Endothelial cell of umbilical vein (primary cell): ENCODE measurements around the gene HTATSF1. TPM values are rescaled to one million over a fixed set of nuclear protein-coding genes. Genes with fewer than 3 reads are reported as not detected.

ENCODE experiments used
- BruUV-seq: library from RNA; stranded (reverse); fragments of 400-500 nt; replicated peaks from 2 replicates; lab custom pipeline; 2021; lab: Mats Ljungman, UMichigan
- CTCF ChIA-PET: fragments of 300-600, 350-600 bp; sonication (Branson Sonifier 250); formaldehyde crosslinking; loops from one replicate; lab custom pipeline; 2021; ENCODE audit warnings: antibody characterized with exemption, inconsistent platforms; lab: Charles Lee
- POLR2A ChIA-PET: fragments of 300-600, 350-600 bp; sonication (Branson Sonifier 250); formaldehyde crosslinking; loops from one replicate; lab custom pipeline; 2021; ENCODE audit warnings: antibody characterized with exemption, inconsistent platforms; lab: Charles Lee
- DNase-seq: peaks from one replicate; pipeline ENCODE4 v3.0.0-alpha.2; 2011; ENCODE audit warnings: low read depth, low spot score
- FAIRE-seq: peaks from 2 replicates; lab custom pipeline; 2011; peaks lifted over from hg19 to GRCh38; lab: Jason Lieb, UNC
- H2AFZ ChIP-seq: 2 replicates; pipeline ENCODE4 v1.6.0; 2012; ENCODE audit warnings: low read depth, low read length, control low read depth, inconsistent platforms
- H3K27ac ChIP-seq: 2 replicates; pipeline ENCODE4 v1.5.1; 2011; ENCODE audit warnings: low read depth, mild to moderate bottlenecking, control low read depth, low read length, moderate library complexity; ENCODE audit not compliant: insufficient read depth
- H3K27me3 ChIP-seq, 2 experiments: 2 replicates each; pipeline versions ENCODE4 v1.6.0 to v1.6.1; 2011; ENCODE audit warnings: low read length in 2 of 2, mixed read lengths in 1 of 2; ENCODE audit not compliant: control insufficient read depth in 2 of 2, insufficient read depth in 2 of 2
- H3K36me3 ChIP-seq, 2 experiments: 2 replicates in 1 of 2; 3 replicates in 1 of 2; pipeline ENCODE4 v1.5.1; 2011; ENCODE audit warnings: low read length in 2 of 2, mild to moderate bottlenecking in 1 of 2, moderate library complexity in 1 of 2; ENCODE audit not compliant: control insufficient read depth in 2 of 2, insufficient read depth in 2 of 2; ENCODE audit errors: extremely low read depth in 1 of 2
- H3K4me1 ChIP-seq: 3 replicates; pipeline ENCODE4 v1.5.1; 2011; ENCODE audit warnings: mild to moderate bottlenecking, low read length; ENCODE audit not compliant: control insufficient read depth, insufficient read depth; ENCODE audit errors: extremely low read depth
- H3K4me2 ChIP-seq: 2 replicates; pipeline ENCODE4 v1.6.1; 2011; ENCODE audit warnings: low read length, control low read depth, mixed read lengths; ENCODE audit not compliant: insufficient read depth
- H3K4me3 ChIP-seq, 3 experiments: fragments of 200-600 bp in 1 of 3; sonication (generic), shearing (Covaris generic) in 1 of 3; replicated peaks in 1 of 3; 2 replicates each; pipeline ENCODE4 v1.5.1; 2011 to 2016; ENCODE audit warnings: control low read depth in 3 of 3, low read length in 3 of 3, mild to moderate bottlenecking in 2 of 3, inconsistent platforms in 1 of 3, low read depth in 1 of 3, moderate library complexity in 1 of 3; ENCODE audit not compliant: insufficient read depth in 1 of 3
- H3K79me2 ChIP-seq: 2 replicates; pipeline ENCODE4 v1.6.0; 2012; ENCODE audit warnings: low read length, inconsistent platforms; ENCODE audit not compliant: control insufficient read depth, insufficient read depth
- H3K9ac ChIP-seq: replicated peaks from 2 replicates; pipeline ENCODE3; 2011; ENCODE audit warnings: low read length, control low read depth; ENCODE audit not compliant: insufficient read depth; ENCODE audit errors: extremely low read depth
- H3K9me1 ChIP-seq: replicated peaks from 3 replicates; pipeline ENCODE4 v1.6.0; 2011; ENCODE audit warnings: mild to moderate bottlenecking, low read length; ENCODE audit not compliant: control insufficient read depth, insufficient read depth; ENCODE audit errors: extremely low read depth
- H3K9me3 ChIP-seq: replicated peaks from 2 replicates; pipeline ENCODE4 v1.5.1; 2012; ENCODE audit warnings: low read length, inconsistent platforms; ENCODE audit not compliant: control insufficient read depth, insufficient read depth
- H4K20me1 ChIP-seq: replicated peaks from 2 replicates; pipeline ENCODE3; 2011; ENCODE audit warnings: mild to moderate bottlenecking, low read length; ENCODE audit not compliant: control insufficient read depth, insufficient read depth; ENCODE audit errors: extremely low read depth
- EZH2 ChIP-seq: IDR thresholded peaks from 2 replicates; pipeline ENCODE4 v1.6.1; 2012; ENCODE audit warnings: borderline replicate concordance, low read depth, mild to moderate bottlenecking, moderate library complexity, low read length, inconsistent platforms; ENCODE audit not compliant: severe bottlenecking
- FOS ChIP-seq: IDR thresholded peaks from 2 replicates; pipeline ENCODE4 v1.6.1; 2011; ENCODE audit warnings: mild to moderate bottlenecking, low read length, moderate library complexity, borderline replicate concordance; ENCODE audit not compliant: insufficient read depth
- GATA2 ChIP-seq: IDR thresholded peaks from 2 replicates; pipeline ENCODE4 v1.7.0; 2011; ENCODE audit warnings: low read depth, mild to moderate bottlenecking, moderate library complexity, mixed read lengths, low read length; ENCODE audit not compliant: insufficient read length, insufficient read depth
- JUN ChIP-seq: IDR thresholded peaks from 2 replicates; pipeline ENCODE4 v1.6.1; 2011; ENCODE audit warnings: borderline replicate concordance, low read depth; ENCODE audit not compliant: insufficient read length, insufficient read depth
- MYC ChIP-seq: IDR thresholded peaks from one replicate; pipeline ENCODE4 v1.6.1; 2011; ENCODE audit warnings: mild to moderate bottlenecking, low read depth, low read length
- POLR2A ChIP-seq: IDR thresholded peaks from 2 replicates; pipeline ENCODE4 v1.6.1; 2012; ENCODE audit warnings: low read depth, mild to moderate bottlenecking, control low read depth, low read length
- POLR2AphosphoS5 ChIP-seq: IDR thresholded peaks from 2 replicates; pipeline ENCODE4 v1.6.1; 2012; ENCODE audit warnings: low read depth, mild to moderate bottlenecking, control low read depth, low read length, moderate library complexity; ENCODE audit not compliant: insufficient read depth
- dilution Hi-C: fragments of 300-500 bp; cut with MboI; formaldehyde crosslinking; loops from one replicate; pipeline ENCODE4 v1.15.0; 2019; ENCODE audit warnings: low sequenced_read_pairs; ENCODE audit not compliant: extremely low pct_ligation_motif_present
- intact Hi-C: fragments of 100-400 bp; cut with micrococcal nuclease; formaldehyde crosslinking; loops from one replicate; pipeline ENCODE4 v1.10.0; 2022
- polyA plus RNA-seq, 4 experiments: library from polyadenylated mRNA; depleted of rRNA in 3 of 4; stranded (reverse) in 3 of 4; unstranded in 1 of 4; fragments of >200 nt; gene quantifications; 2 replicates each; pipeline versions ENCODE4 v1.2.1 to v1.2.3, GENCODE V29; 2011 to 2012; ENCODE audit warnings: missing spikeins in 1 of 4
- total RNA-seq: library from RNA; stranded (reverse); gene quantifications from 2 replicates; pipeline ENCODE4 v1.2.3, GENCODE V29; 2021
- TF ChIP-seq, protein P1 (sequence below): IDR thresholded peaks from 2 replicates; pipeline ENCODE4 v1.6.1; 2011; ENCODE audit not compliant: insufficient read depth, insufficient read length
- TF ChIP-seq, protein P2 (sequence below), 2 donors: IDR thresholded peaks; 1 replicate in 1 of 2; 2 replicates in 1 of 2; pipeline ENCODE4 v1.5.1; 2011; ENCODE audit warnings: low read length in 2 of 2, mild to moderate bottlenecking in 2 of 2, moderate library complexity in 2 of 2, control low read depth in 1 of 2, inconsistent platforms in 1 of 2, low read depth in 1 of 2; ENCODE audit not compliant: insufficient read depth in 1 of 2; ENCODE audit errors: extremely low read depth in 1 of 2

The HTATSF1 gene
- total and polyA plus RNA-seq, 2 donors (not counting 3 experiments of a cell fraction or from before 2014, with no cell fraction given): 1.0 to 31.1 TPM

DNA sequence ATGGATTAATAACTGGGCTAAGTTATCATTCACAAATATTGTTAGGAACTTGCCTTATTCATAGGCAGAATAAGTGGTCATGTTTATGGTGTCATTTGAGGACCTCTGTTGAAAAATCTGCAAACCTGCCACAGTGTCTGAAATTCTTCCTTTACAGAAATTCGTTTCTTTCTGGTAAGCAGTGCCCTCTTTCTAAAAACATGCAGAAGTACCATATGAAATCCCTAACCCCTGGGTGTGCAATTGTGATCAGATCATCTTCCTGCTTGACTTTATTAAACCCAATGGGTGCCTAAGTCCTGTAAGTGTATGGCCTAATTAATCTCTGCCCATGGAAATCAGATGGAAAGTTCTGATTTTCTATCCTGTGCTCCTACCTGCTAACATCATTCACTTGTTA lies 4.4 kb upstream of the HTATSF1 start:
- FAIRE-seq: peak; percentile 31
- no peak overlapping the region for H3K4me3 ChIP-seq
- H3K9me3 ChIP-seq: no peaks in the 10 kb centered on the region
- no peak for DNase-seq
- CTCF ChIA-PET: no interaction called here
- dilution Hi-C loops (no loop called here), intact Hi-C loops (loop anchor here (10.0 kb wide), 1 partner anchor 468 kb away; no protein-coding TSS in a partner anchor)
- H2AFZ ChIP-seq: no peak overlapping the region
- no peak overlapping the region for H3K4me2 ChIP-seq
- POLR2A ChIA-PET: no interaction called here
- H3K27ac ChIP-seq: no peak overlapping the region
- no peak for TF ChIP-seq FOS
- no peak for TF ChIP-seq JUN
- TF ChIP-seq EZH2: no peak
- TF ChIP-seq, protein P1, sequence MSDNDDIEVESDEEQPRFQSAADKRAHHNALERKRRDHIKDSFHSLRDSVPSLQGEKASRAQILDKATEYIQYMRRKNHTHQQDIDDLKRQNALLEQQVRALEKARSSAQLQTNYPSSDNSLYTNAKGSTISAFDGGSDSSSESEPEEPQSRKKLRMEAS: no peak
- TF ChIP-seq MYC: no peak
- TF ChIP-seq POLR2A: no peak
- TF ChIP-seq GATA2: no peak
- TF ChIP-seq, protein P2, sequence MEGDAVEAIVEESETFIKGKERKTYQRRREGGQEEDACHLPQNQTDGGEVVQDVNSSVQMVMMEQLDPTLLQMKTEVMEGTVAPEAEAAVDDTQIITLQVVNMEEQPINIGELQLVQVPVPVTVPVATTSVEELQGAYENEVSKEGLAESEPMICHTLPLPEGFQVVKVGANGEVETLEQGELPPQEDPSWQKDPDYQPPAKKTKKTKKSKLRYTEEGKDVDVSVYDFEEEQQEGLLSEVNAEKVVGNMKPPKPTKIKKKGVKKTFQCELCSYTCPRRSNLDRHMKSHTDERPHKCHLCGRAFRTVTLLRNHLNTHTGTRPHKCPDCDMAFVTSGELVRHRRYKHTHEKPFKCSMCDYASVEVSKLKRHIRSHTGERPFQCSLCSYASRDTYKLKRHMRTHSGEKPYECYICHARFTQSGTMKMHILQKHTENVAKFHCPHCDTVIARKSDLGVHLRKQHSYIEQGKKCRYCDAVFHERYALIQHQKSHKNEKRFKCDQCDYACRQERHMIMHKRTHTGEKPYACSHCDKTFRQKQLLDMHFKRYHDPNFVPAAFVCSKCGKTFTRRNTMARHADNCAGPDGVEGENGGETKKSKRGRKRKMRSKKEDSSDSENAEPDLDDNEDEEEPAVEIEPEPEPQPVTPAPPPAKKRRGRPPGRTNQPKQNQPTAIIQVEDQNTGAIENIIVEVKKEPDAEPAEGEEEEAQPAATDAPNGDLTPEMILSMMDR (IDR thresholded peaks at IDR 0.05; ENCODE audit: extremely low read depth in 1 of 2, insufficient read depth in 1 of 2, low read depth in 1 of 2, low read length in 2 of 2): no peak
- TF ChIP-seq POLR2AphosphoS5: no peak
- peaks cover 3% of the 10 kb centered on the region for H3K4me1 ChIP-seq
- H3K27me3 ChIP-seq: peaks cover 3 to 13% of the 10 kb centered on the region in 2 experiments
- H4K20me1 ChIP-seq: no peaks in the 10 kb centered on the region
- H3K9ac ChIP-seq: no peak overlapping the region
- no peaks in the 10 kb centered on the region for H3K9me1 ChIP-seq
- BruUV-seq: no TSS peak
- H3K36me3 ChIP-seq: no peaks in the 10 kb centered on the region
- peaks cover 3% of the 10 kb centered on the region for H3K79me2 ChIP-seq
